ENCODE results near the gene ADD2. TPM values are rescaled to one million over a fixed set of nuclear protein-coding genes. Genes with fewer than 3 reads are reported as not detected.

Gene ADD2
- total RNA-seq, 1 experiment from 2014 or later = 63.9 TPM

- Histone ChIP-seq H3K36me3 (replicated peaks; ENCODE audit: control insufficient read depth, insufficient read depth, low read length) (peaks cover 9% of the 10 kb centered on the region), H3K4me3 (ENCODE audit: insufficient read depth, low read depth, low read length) (no peak overlapping the region), H3K27me3 (ENCODE audit: control insufficient read depth, insufficient read depth, low read length) (no peaks in the 10 kb centered on the region)
- no peak for DNase-seq
These were observed 53.7 kb downstream of the ADD2 start for GRCh38 chr2:70714141-70714905.

- no peak for DNase-seq
- peaks cover 9% of the 10 kb centered on the region for H3K36me3 ChIP-seq (replicated peaks; ENCODE audit: control insufficient read depth, insufficient read depth, low read length)
- no peak overlapping the region for H3K4me3 ChIP-seq (ENCODE audit: insufficient read depth, low read depth, low read length)
- no peaks in the 10 kb centered on the region for H3K27me3 ChIP-seq (ENCODE audit: control insufficient read depth, insufficient read depth, low read length)
These were observed 55.1 kb downstream of the ADD2 start for GRCh38 chr2:70712916-70713315.

DNA sequence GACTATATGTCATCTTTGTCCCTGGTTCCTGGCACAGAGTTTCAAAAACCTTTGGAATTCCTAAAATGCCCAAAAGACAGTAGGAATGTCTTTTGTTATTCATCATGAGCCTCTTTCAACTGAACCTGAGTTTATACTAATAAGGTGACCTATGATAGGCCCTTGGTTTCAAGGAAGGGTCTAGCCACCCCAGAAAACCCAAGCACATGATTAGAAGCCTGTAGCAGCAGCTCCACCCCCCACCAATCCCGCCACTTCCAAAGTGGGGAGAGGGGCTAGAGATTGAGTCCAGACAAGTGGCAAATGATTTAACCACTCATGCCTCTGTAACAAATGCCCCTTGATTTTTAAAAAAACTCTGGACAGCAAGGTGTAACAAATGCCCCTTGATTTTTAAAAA is 56.8 kb downstream of the ADD2 start:
- Histone ChIP-seq H3K36me3 (replicated peaks; ENCODE audit: control insufficient read depth, insufficient read depth, low read length) (peaks cover 10% of the 10 kb centered on the region), H3K27me3 (ENCODE audit: control insufficient read depth, insufficient read depth, low read length) (no peaks in the 10 kb centered on the region), H3K4me3 (ENCODE audit: insufficient read depth, low read depth, low read length) (no peak overlapping the region)
- peak; percentile 65 for DNase-seq

- peak; percentile 66 for DNase-seq
- Histone ChIP-seq H3K27me3 (ENCODE audit: control insufficient read depth, insufficient read depth, low read length) (no peaks in the 10 kb centered on the region), H3K4me3 (ENCODE audit: insufficient read depth, low read depth, low read length) (no peak overlapping the region), H3K36me3 (replicated peaks; ENCODE audit: control insufficient read depth, insufficient read depth, low read length) (peaks cover 15% of the 10 kb centered on the region)
These were observed 57.8 kb downstream of the ADD2 start for GRCh38 chr2:70710038-70710690.

- Histone ChIP-seq H3K4me3 (ENCODE audit: insufficient read depth, low read depth, low read length) (no peak overlapping the region), H3K27me3 (ENCODE audit: control insufficient read depth, insufficient read depth, low read length) (no peaks in the 10 kb centered on the region), H3K36me3 (replicated peaks; ENCODE audit: control insufficient read depth, insufficient read depth, low read length) (peaks cover 16% of the 10 kb centered on the region)
- no peak for DNase-seq
These were observed 58.5 kb downstream of the ADD2 start for GRCh38 chr2:70709275-70710037.

DNA sequence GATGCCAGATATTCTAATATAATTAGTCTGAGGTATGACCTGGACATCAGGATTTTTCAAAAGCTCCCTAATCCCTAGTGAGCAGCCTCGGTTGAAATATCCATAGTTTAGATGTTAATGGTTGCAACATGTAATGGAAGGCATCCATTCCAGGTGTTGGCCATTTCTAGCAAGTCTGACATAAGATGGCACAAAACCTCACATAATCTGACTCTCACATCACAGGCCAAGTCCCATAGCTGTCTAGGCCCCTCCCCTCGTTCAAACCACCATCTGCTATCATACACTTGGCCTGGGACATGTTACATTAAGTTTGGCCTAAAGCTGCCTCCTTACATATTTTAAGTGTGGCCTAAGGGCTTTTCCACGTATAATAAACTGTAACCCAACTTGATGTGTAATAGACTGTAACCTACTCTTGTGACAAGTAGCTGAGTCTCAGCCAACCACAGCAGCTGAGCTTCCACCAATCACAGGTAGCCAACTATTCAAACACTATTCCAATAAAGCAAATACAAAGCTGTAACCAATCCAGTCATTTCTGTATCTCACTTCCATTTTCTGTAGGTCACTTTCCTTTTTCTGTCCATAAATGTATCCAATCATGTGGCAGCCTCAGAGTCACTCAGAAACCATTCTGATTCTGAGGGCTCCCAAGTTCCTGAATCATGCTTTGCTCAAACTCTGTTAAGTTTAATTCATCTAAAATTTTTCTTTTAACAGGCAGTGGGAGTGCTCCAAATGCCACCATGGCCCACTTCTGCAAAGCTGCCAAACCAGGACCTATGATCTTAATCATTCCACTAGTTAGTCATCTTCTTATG is 59.4 kb downstream of the ADD2 start:
- no peak overlapping the region for H3K4me3 ChIP-seq (ENCODE audit: insufficient read depth, low read depth, low read length)
- peaks cover 18% of the 10 kb centered on the region for H3K36me3 ChIP-seq (replicated peaks; ENCODE audit: control insufficient read depth, insufficient read depth, low read length)
- DNase-seq = no peak
- H3K27me3 ChIP-seq (ENCODE audit: control insufficient read depth, insufficient read depth, low read length) = no peaks in the 10 kb centered on the region

- Histone ChIP-seq H3K4me3 (ENCODE audit: insufficient read depth, low read depth, low read length) (no peak overlapping the region), H3K27me3 (ENCODE audit: control insufficient read depth, insufficient read depth, low read length) (no peaks in the 10 kb centered on the region), H3K36me3 (replicated peaks; ENCODE audit: control insufficient read depth, insufficient read depth, low read length) (peaks cover 16% of the 10 kb centered on the region)
- DNase-seq = no peak
These were observed 60.3 kb downstream of the ADD2 start for GRCh38 chr2:70707706-70708105.

- no peaks in the 10 kb centered on the region for H3K27me3 ChIP-seq (ENCODE audit: control insufficient read depth, insufficient read depth, low read length)
- no peak overlapping the region for H3K4me3 ChIP-seq (ENCODE audit: insufficient read depth, low read depth, low read length)
- peaks cover 13% of the 10 kb centered on the region for H3K36me3 ChIP-seq (replicated peaks; ENCODE audit: control insufficient read depth, insufficient read depth, low read length)
- peak; percentile 58 for DNase-seq
These were observed 61.8 kb downstream of the ADD2 start for GRCh38 chr2:70706026-70706795.

DNA sequence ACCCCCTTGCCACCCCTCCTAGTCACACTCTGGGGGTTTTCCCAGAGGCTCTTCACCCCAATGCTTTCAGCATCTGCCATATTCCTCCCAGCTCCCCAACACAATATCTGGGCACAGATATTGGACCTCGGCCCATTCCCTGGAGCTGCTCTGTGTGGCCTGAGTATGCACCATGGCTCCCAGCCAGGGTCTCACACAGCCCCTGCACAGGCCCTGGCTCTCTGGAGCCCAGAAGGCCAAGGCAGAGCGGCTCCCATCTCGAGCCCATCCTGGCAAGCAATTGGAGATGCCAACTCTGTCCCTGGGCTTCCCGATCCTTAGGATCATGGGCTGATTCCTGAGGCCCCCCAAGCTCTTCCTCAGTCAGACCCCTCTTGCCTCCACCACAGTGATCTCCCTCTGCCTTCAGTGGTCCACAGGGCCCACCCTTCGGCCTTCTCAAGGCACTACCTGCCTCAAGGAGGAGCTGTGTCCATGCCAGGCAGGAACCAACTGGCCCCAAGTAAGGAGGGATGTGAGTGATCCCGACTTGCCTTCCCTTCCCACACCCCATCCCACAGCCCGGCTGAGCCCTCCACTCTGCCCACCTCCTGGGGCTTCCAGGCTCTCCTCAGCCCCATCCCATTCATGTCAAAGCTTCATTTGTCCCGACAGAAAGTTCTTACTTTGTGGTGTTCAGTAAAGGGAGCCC is 62.7 kb downstream of the ADD2 start:
- no peak for DNase-seq
- H3K27me3 ChIP-seq (ENCODE audit: control insufficient read depth, insufficient read depth, low read length) = no peaks in the 10 kb centered on the region
- H3K36me3 ChIP-seq (replicated peaks; ENCODE audit: control insufficient read depth, insufficient read depth, low read length) = peaks cover 11% of the 10 kb centered on the region
- H3K4me3 ChIP-seq (ENCODE audit: insufficient read depth, low read depth, low read length) = no peak overlapping the region

DNA sequence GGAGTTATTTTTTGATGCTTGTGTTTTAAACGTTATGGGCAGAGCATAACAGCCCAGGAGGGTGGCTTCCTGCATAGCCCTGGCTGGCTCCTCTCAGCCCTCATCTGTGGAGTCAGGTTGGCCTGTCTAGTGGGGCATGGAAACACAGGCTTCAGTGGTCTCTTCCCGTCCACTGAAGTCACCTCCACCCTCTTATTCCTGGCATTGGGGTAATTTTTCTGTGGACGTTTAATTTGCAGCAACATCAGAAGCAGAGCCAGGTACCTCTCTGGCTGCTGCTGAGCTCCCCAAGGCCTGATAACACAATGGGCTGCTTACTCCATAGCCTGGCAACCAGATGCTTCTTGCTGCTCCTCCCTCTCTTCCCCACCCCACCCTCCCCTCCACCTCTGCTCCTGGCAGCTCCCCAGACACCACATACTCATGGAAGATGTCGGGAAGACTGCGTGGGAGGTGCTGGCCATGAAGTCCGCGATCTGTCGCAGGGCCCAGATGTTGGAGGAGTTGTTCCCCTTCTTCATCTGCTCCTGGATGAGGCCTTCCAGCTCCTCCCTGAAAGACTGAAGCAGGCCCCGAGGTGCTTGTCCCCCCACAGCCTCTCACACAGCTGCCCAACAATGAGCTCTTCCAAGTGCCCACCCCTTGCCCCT is 64.0 kb downstream of the ADD2 start:
- DNase-seq = no peak
- peaks cover 9% of the 10 kb centered on the region for H3K36me3 ChIP-seq (replicated peaks; ENCODE audit: control insufficient read depth, insufficient read depth, low read length)
- H3K4me3 ChIP-seq (ENCODE audit: insufficient read depth, low read depth, low read length) = no peak overlapping the region
- no peaks in the 10 kb centered on the region for H3K27me3 ChIP-seq (ENCODE audit: control insufficient read depth, insufficient read depth, low read length)

- H3K36me3 ChIP-seq (replicated peaks; ENCODE audit: control insufficient read depth, insufficient read depth, low read length) = peaks cover 9% of the 10 kb centered on the region
- H3K4me3 ChIP-seq (ENCODE audit: insufficient read depth, low read depth, low read length) = no peak overlapping the region
- H3K27me3 ChIP-seq (ENCODE audit: control insufficient read depth, insufficient read depth, low read length) = no peaks in the 10 kb centered on the region
- DNase-seq = no peak
These were observed 65.1 kb downstream of the ADD2 start for GRCh38 chr2:70702711-70703395.

DNA sequence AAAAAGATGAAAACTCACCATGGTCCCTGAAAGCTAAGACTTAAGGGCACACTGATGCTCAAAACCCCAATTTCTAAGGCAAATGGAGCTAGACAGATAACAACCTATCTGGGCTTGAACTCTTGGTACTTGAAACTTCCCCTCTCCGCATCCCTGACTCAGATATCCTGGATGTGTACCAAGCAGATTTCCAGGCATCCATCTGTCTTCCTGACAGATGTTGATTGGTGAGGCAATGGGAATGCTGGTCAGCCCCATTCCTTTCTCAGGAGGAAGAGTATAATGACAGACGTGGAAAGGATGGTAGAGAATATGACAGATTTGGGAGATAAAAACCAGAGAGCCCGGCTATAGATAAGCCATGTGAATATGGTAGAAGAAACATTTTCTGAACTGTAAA is 69.2 kb downstream of the ADD2 start:
- DNase-seq = no peak
- no peak overlapping the region for H3K4me3 ChIP-seq (ENCODE audit: insufficient read depth, low read depth, low read length)
- peaks cover 29% of the 10 kb centered on the region for H3K36me3 ChIP-seq (replicated peaks; ENCODE audit: control insufficient read depth, insufficient read depth, low read length)
- no peaks in the 10 kb centered on the region for H3K27me3 ChIP-seq (ENCODE audit: control insufficient read depth, insufficient read depth, low read length)
